H1 (cell line): Measurements from ENCODE around the gene ASAP3. TPM values are rescaled to one million over a fixed set of nuclear protein-coding genes. Genes with fewer than 3 reads are reported as not detected.

ENCODE experiments used
- CTCF ChIA-PET: fragments of 300-600 bp; sonication (Branson Sonifier 250); formaldehyde crosslinking; loops from one replicate; lab custom pipeline; 2021; ENCODE audit not compliant: partially characterized antibody; lab: Charles Lee
- POLR2A ChIA-PET: fragments of 300-600 bp; sonication (Branson Sonifier 250); formaldehyde crosslinking; loops from one replicate; lab custom pipeline; 2021; ENCODE audit warnings: inconsistent platforms; ENCODE audit not compliant: partially characterized antibody; lab: Charles Lee
- DNase-seq, 2 experiments: peaks; one replicate each; pipeline versions ENCODE4 v3.0.0 to v3.0.0-alpha.2; 2010 to 2022; ENCODE audit warnings: low spot score in 2 of 2, low read depth in 1 of 2, mixed read lengths in 1 of 2
- FAIRE-seq: peaks from 2 replicates; lab custom pipeline; 2011; peaks lifted over from hg19 to GRCh38; lab: Jason Lieb, UNC
- H2AFZ ChIP-seq: 2 replicates; pipeline ENCODE4 v1.8.1; 2012; ENCODE audit warnings: low read length, inconsistent platforms
- H2AK5ac ChIP-seq: 2 replicates; pipeline ENCODE4 v1.6.1; 2013; ENCODE audit warnings: low read depth, low read length
- H2BK120ac ChIP-seq: replicated peaks from 2 replicates; pipeline ENCODE3; 2013; ENCODE audit warnings: low read depth, low read length, inconsistent platforms
- H2BK12ac ChIP-seq: 2 replicates; pipeline ENCODE4 v1.6.1; 2013; ENCODE audit warnings: low read depth, low read length
- H2BK15ac ChIP-seq: 2 replicates; pipeline ENCODE4 v1.6.1; 2013; ENCODE audit warnings: low read length
- H2BK20ac ChIP-seq: 2 replicates; pipeline ENCODE4 v1.6.1; 2013; ENCODE audit warnings: low read length
- H2BK5ac ChIP-seq: 2 replicates; pipeline ENCODE4 v1.6.1; 2013; ENCODE audit warnings: low read depth, low read length
- H3K14ac ChIP-seq: 2 replicates; pipeline ENCODE4 v1.6.1; 2013; ENCODE audit warnings: inconsistent platforms; ENCODE audit not compliant: insufficient read length
- H3K18ac ChIP-seq: 2 replicates; pipeline ENCODE4 v1.6.1; 2013; ENCODE audit warnings: low read length; ENCODE audit errors: extremely low read depth
- H3K23ac ChIP-seq: 2 replicates; pipeline ENCODE4 v1.6.1; 2013; ENCODE audit warnings: inconsistent platforms; ENCODE audit not compliant: insufficient read length
- H3K23me2 ChIP-seq: 2 replicates; pipeline ENCODE4 v1.6.1; 2013; ENCODE audit warnings: low read depth, low read length
- H3K27ac ChIP-seq: 2 replicates; pipeline ENCODE4 v1.6.1; 2011; ENCODE audit warnings: low read depth, low read length, inconsistent platforms
- H3K27me3 ChIP-seq, 4 experiments: replicated peaks in 1 of 4; 1 replicate in 1 of 4; 2 replicates in 3 of 4; pipeline versions ENCODE4 v1.6.1 to v1.8.1; 2011 to 2013; ENCODE audit warnings: low read length in 3 of 4, mild to moderate bottlenecking in 3 of 4, inconsistent platforms in 2 of 4, mixed read lengths in 2 of 4, moderate library complexity in 1 of 4; ENCODE audit not compliant: control insufficient read depth in 3 of 4, insufficient read depth in 3 of 4; ENCODE audit errors: extremely low read depth in 1 of 4
- H3K36me3 ChIP-seq, 4 experiments: 2 replicates each; pipeline versions ENCODE4 v1.6.1 to v1.8.1; 2011 to 2013; ENCODE audit warnings: mild to moderate bottlenecking in 4 of 4, low read length in 3 of 4, moderate library complexity in 2 of 4, control low read depth in 1 of 4, inconsistent platforms in 1 of 4; ENCODE audit not compliant: insufficient read depth in 4 of 4, control insufficient read depth in 2 of 4
- H3K4ac ChIP-seq: replicated peaks from 2 replicates; pipeline ENCODE3; 2013; ENCODE audit warnings: low read length, low read depth, mixed read lengths, inconsistent platforms; ENCODE audit not compliant: insufficient read length
- H3K4me1 ChIP-seq, 4 experiments: replicated peaks in 1 of 4; 1 replicate in 1 of 4; 2 replicates in 3 of 4; pipeline versions ENCODE4 v1.6.1 to v1.8.1; 2011 to 2013; ENCODE audit warnings: low read length in 3 of 4, inconsistent platforms in 2 of 4, mixed read lengths in 1 of 4; ENCODE audit not compliant: insufficient read depth in 4 of 4, control insufficient read depth in 3 of 4
- H3K4me2 ChIP-seq, 2 experiments: 2 replicates each; pipeline versions ENCODE4 v1.6.1 to v1.8.1; 2011 to 2013; ENCODE audit warnings: low read depth in 2 of 2, low read length in 2 of 2, control low read depth in 1 of 2, inconsistent platforms in 1 of 2, mild to moderate bottlenecking in 1 of 2; ENCODE audit not compliant: insufficient read depth in 1 of 2
- H3K4me3 ChIP-seq, 4 experiments: fragments of 200-600, 300-600 bp in 1 of 4; sonication (generic), shearing (Covaris generic), sonication (Bioruptor Twin) in 1 of 4; 2 replicates each; pipeline versions ENCODE4 v1.5.1 to v1.8.1; 2011 to 2016; ENCODE audit warnings: low read length in 4 of 4, low read depth in 3 of 4, control low read depth in 2 of 4, inconsistent platforms in 2 of 4, mild to moderate bottlenecking in 2 of 4, mixed read lengths in 1 of 4, moderate library complexity in 1 of 4; ENCODE audit not compliant: insufficient read depth in 2 of 4; ENCODE audit errors: extremely low read depth in 1 of 4
- H3K56ac ChIP-seq: replicated peaks from 2 replicates; pipeline ENCODE3; 2013; ENCODE audit warnings: low read depth, mild to moderate bottlenecking, mixed read lengths, low read length, inconsistent platforms; ENCODE audit not compliant: insufficient read length
- H3K79me1 ChIP-seq: 2 replicates; pipeline ENCODE4 v1.6.1; 2013; ENCODE audit warnings: low read depth, low read length, control low read depth
- H3K79me2 ChIP-seq, 2 experiments: 2 replicates each; pipeline versions ENCODE4 v1.6.1 to v1.8.1; 2012 to 2013; ENCODE audit warnings: low read length in 2 of 2, mild to moderate bottlenecking in 2 of 2, inconsistent platforms in 1 of 2; ENCODE audit not compliant: insufficient read depth in 2 of 2, control insufficient read depth in 1 of 2
- H3K9ac ChIP-seq, 4 experiments: replicated peaks in 1 of 4; 1 replicate in 1 of 4; 2 replicates in 3 of 4; pipeline versions ENCODE4 v1.6.1 to v1.8.1; 2011 to 2013; ENCODE audit warnings: low read depth in 3 of 4, low read length in 3 of 4, control low read depth in 2 of 4, mild to moderate bottlenecking in 2 of 4, moderate library complexity in 2 of 4, inconsistent platforms in 1 of 4; ENCODE audit errors: extremely low read depth in 1 of 4
- H3K9me3 ChIP-seq, 2 experiments: 2 replicates each; pipeline versions ENCODE4 v1.6.1 to v1.8.1; 2012 to 2013; ENCODE audit warnings: mild to moderate bottlenecking in 2 of 2, moderate library complexity in 2 of 2, control low read depth in 1 of 2, inconsistent platforms in 1 of 2, low read depth in 1 of 2, low read length in 1 of 2, mixed read lengths in 1 of 2; ENCODE audit not compliant: insufficient read depth in 2 of 2
- H4K20me1 ChIP-seq, 2 experiments: replicated peaks in 1 of 2; 2 replicates each; pipeline versions ENCODE3 to v1.8.1; 2011 to 2013; ENCODE audit warnings: inconsistent platforms in 2 of 2, low read length in 2 of 2, mild to moderate bottlenecking in 1 of 2; ENCODE audit not compliant: insufficient read depth in 2 of 2, control insufficient read depth in 1 of 2
- H4K5ac ChIP-seq: 2 replicates; pipeline ENCODE4 v1.6.1; 2013; ENCODE audit warnings: low read length, low read depth, mixed read lengths, inconsistent platforms; ENCODE audit not compliant: insufficient read length
- H4K8ac ChIP-seq: 2 replicates; pipeline ENCODE4 v1.8.0; 2013; ENCODE audit warnings: mild to moderate bottlenecking, moderate library complexity, low read length, inconsistent platforms; ENCODE audit not compliant: insufficient read depth; ENCODE audit errors: extremely low read depth
- H4K91ac ChIP-seq: replicated peaks from 2 replicates; pipeline ENCODE3; 2013; ENCODE audit warnings: low read length, mixed read lengths, inconsistent platforms; ENCODE audit not compliant: insufficient read length
- NANOG ChIP-seq: IDR thresholded peaks from 2 replicates; pipeline ENCODE4 v1.6.1; 2011; ENCODE audit warnings: low read length, low read depth, mild to moderate bottlenecking, inconsistent platforms; ENCODE audit not compliant: insufficient read depth, poor library complexity, severe bottlenecking
- SIX5 ChIP-seq: IDR thresholded peaks from 2 replicates; pipeline ENCODE4 v1.6.1; 2011; ENCODE audit warnings: mild to moderate bottlenecking, low read depth, low read length
- WGBS, 2 experiments: shearing (Covaris generic) in 1 of 2; methylation state at CpG; one replicate each; pipeline versions ENCODE4 v1.1.6 to v1.1.7; 2013 to 2015; ENCODE audit warnings: low lambda C conversion rate in 2 of 2, mixed read lengths in 2 of 2, inconsistent platforms in 1 of 2, low coverage in 1 of 2, missing lambda C conversion rate in 1 of 2; ENCODE audit not compliant: insufficient replicate concordance in 2 of 2, insufficient coverage in 1 of 2, insufficient read length in 1 of 2; ENCODE audit errors: extremely low coverage in 1 of 2, missing lambda C conversion rate in 1 of 2; 5-methylcytosine and 5-hydroxymethylcytosine counted together
- polyA plus RNA-seq, 7 experiments: library from polyadenylated mRNA; depleted of rRNA in 3 of 7; stranded (reverse) in 5 of 7; unstranded in 2 of 7; fragments of >200 nt in 5 of 7; fragments of 200-250 nt in 2 of 7; gene quantifications; 1 replicate in 5 of 7; 2 replicates in 1 of 7; 4 replicates in 1 of 7; pipeline versions ENCODE4 v1.2.1 to v1.2.3, GENCODE V29; 2011 to 2013; ENCODE audit warnings: missing spikeins in 2 of 7, mixed read lengths in 2 of 7
- total RNA-seq: library from RNA; stranded (reverse); fragmentation: NEBNext Ultra II Directional; extraction: Animal tissue kit (Norgen Biotek cat#: 25700); gene quantifications from 2 replicates; pipeline ENCODE4 v1.2.1, GENCODE V29; 2021

Gene ASAP3
- total and polyA plus RNA-seq, 2 of the 8 experiments (the other 6 are each of a cell fraction or from before 2014, with no cell fraction given) = 53.1 to 58.0 TPM

DNA sequence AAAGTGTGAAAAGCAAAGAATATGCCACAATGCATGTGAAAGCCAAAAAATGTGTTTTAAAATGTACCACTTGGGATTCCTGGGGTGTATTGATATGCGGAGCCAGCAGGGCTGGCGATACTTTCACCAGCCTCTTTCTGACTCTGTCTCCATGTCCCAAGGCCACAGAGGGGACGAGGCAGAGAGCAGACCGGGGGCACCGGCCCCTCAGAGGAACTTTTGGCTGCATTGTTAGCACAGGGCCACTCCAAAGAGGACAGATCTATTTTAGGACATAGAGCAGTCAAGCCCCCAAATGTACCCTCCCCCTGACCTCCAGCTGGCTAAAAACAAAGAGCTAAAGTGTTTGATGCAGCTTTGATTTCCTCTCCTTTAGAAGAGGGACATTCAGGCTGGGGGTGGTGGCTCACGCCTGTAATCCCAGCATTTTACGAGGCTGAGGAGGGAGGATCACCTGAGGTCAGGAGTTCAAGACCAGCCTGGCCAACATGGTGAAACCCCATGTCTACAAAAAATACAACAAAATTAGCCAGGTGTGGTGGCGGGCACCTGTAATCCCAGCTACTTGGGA is 88.7 kb downstream of the ASAP3 start:
- 0 out of 2 replicates have a peak, but pooled peaks cover 3% of the 10 kb centered on the region for H3K79me1 ChIP-seq
- H2BK15ac ChIP-seq = no peak overlapping the region
- TF ChIP-seq NANOG (peak; percentile 51), SIX5 (no peak)
- no peak overlapping the region for H2AK5ac ChIP-seq
- H4K5ac ChIP-seq = no peak overlapping the region
- H3K23ac ChIP-seq = no peak overlapping the region
- H3K36me3 ChIP-seq = no peaks in the 10 kb centered on the region
- 11% methylated on average over 7 of the region's 8 CpGs; no CpG with 5 or more reads in 1 of the 2 experiments for WGBS, 2 experiments
- peak in 1 of 2 experiments; percentile 72 for DNase-seq
- H3K4ac ChIP-seq = no peak overlapping the region
- no peak overlapping the region for H3K56ac ChIP-seq
- H3K4me2 ChIP-seq = peak overlapping the region; percentile 22 to 24; a peak in 2 of 4 replicates
- no peak overlapping the region for H3K14ac ChIP-seq
- no peak overlapping the region for H3K9ac ChIP-seq
- no peak overlapping the region for H2BK5ac ChIP-seq
- H3K27me3 ChIP-seq = peaks cover 32 to 84% (median 59%) of the 10 kb centered on the region in 4 experiments
- POLR2A ChIA-PET = interaction anchor here (0.5 to 1.8 kb wide), 3 partner anchors 33 to 278 kb away, joined by 3 to 4 read pairs (median 3); partner anchors contain the start of gene HNRNPR
- no peak overlapping the region for H2AFZ ChIP-seq
- no peak overlapping the region for H2BK12ac ChIP-seq
- no peak overlapping the region for H3K27ac ChIP-seq
- peaks cover 0 to 10% (median 4%) of the 10 kb centered on the region in 4 experiments; a peak in 6 of 7 replicates for H3K4me1 ChIP-seq
- no peak overlapping the region for H2BK20ac ChIP-seq
- H4K8ac ChIP-seq = no peak overlapping the region
- no peak overlapping the region for H2BK120ac ChIP-seq
- peaks cover 4 to 8% of the 10 kb centered on the region in 2 experiments; a peak in 2 of 4 replicates for H3K9me3 ChIP-seq
- H3K18ac ChIP-seq = no peak overlapping the region
- H3K79me2 ChIP-seq = no peaks in the 10 kb centered on the region
- no peak for FAIRE-seq
- peak overlapping the region in 1 of 4 experiments; percentile 2; a peak in 1 of 8 replicates for H3K4me3 ChIP-seq
- H4K20me1 ChIP-seq = peaks cover 4 to 8% of the 10 kb centered on the region in 2 experiments
- CTCF ChIA-PET = interaction anchor here (0.7 to 3.2 kb wide), 10 partner anchors 8 to 272 kb away, joined by 3 to 26 read pairs (median 3); partner anchors contain the start of genes TCEA3 and ZNF436
- no peak overlapping the region for H4K91ac ChIP-seq
- peaks cover 10% of the 10 kb centered on the region for H3K23me2 ChIP-seq
